ENCODE data around the gene XIRP2. TPM values are rescaled to one million over a fixed set of nuclear protein-coding genes. Genes with fewer than 3 reads are reported as not detected.

XIRP2 gene
- total and polyA plus RNA-seq, 2 of the 8 experiments (the other 6 are each of a cell fraction or from before 2014, with no cell fraction given) = 0.11 TPM; not detected in 1

DNA sequence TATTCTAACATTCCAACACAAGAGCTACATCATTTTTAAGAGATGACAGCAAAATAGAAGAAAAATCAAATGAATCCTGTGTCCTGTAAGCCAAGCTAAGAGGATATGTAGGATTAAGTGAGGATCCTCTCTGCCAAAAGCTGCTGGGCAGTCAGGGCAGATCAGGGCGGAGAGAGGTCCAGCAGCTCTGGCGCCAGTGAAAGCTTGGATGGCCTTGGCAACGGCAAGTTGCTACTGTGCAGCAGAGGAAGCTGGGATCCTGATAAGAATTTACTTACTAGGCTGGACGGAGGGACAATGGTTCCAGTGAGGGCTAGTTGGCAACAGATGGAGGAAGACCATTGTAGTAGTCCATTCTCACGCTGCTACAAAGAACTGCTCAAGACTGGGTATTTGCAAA, 391.5 kb downstream of the XIRP2 start (continued):
- TF ChIP-seq, protein P1, sequence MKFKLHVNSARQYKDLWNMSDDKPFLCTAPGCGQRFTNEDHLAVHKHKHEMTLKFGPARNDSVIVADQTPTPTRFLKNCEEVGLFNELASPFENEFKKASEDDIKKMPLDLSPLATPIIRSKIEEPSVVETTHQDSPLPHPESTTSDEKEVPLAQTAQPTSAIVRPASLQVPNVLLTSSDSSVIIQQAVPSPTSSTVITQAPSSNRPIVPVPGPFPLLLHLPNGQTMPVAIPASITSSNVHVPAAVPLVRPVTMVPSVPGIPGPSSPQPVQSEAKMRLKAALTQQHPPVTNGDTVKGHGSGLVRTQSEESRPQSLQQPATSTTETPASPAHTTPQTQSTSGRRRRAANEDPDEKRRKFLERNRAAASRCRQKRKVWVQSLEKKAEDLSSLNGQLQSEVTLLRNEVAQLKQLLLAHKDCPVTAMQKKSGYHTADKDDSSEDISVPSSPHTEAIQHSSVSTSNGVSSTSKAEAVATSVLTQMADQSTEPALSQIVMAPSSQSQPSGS (IDR thresholded peaks at IDR 0.05; ENCODE audit: low read length) = no peak
- TF ChIP-seq RBBP5 (IDR thresholded peaks at IDR 0.05; ENCODE audit: borderline replicate concordance, low read depth, low read length) (no peak), CTBP2 (IDR thresholded peaks at IDR 0.05; ENCODE audit: borderline replicate concordance, insufficient read depth, insufficient read length, low read length) (no peak), CBX5 (IDR thresholded peaks at IDR 0.05; ENCODE audit: low read depth, low read length) (no peak), TEAD4 (IDR thresholded peaks at IDR 0.05; ENCODE audit: low read depth, low read length) (no peak), HDAC2 (IDR thresholded peaks at IDR 0.05; ENCODE audit: borderline replicate concordance in 1 of 2, low read depth in 2 of 2, low read length in 2 of 2) (no peak)

All from H1 (cell line).